Heart left ventricle (tissue), 16 donors: ENCODE data around the gene BAIAP2. TPM values are rescaled to one million over a fixed set of nuclear protein-coding genes. Genes with fewer than 3 reads are reported as not detected.

Experiments
- ATAC-seq, 4 donors: fragments of 200-7000 bp; cut with Tn5 transposase; one replicate each; pipeline ENCODE4 v1.9.1; 2020 to 2022; ENCODE audit warnings: moderate library complexity in 4 of 4, mild to moderate bottlenecking in 3 of 4, moderate number of reproducible peaks in 1 of 4
- DNase-seq, 5 donors: peaks; one replicate each; pipeline ENCODE4 v3.0.0-alpha.2; 2020
- H3K27ac ChIP-seq, 12 donors: fragments of 200-600 bp; sonication (generic) in 4 of 12; one replicate each; pipeline versions ENCODE4 v1.5.0 to v1.8.0; 2016 to 2022; ENCODE audit warnings: mild to moderate bottlenecking in 2 of 12
- H3K27me3 ChIP-seq, 9 donors: fragments of 200-600 bp; sonication (generic) in 2 of 9; one replicate each; pipeline versions ENCODE4 v1.5.1 to v1.8.0; 2016 to 2022; ENCODE audit warnings: mild to moderate bottlenecking in 3 of 9
- H3K36me3 ChIP-seq, 9 donors: fragments of 200-600 bp; sonication (generic) in 2 of 9; one replicate each; pipeline versions ENCODE4 v1.5.0 to v1.8.0; 2018 to 2022; ENCODE audit warnings: mild to moderate bottlenecking in 2 of 9
- H3K4me1 ChIP-seq, 12 donors: fragments of 200-600 bp; sonication (generic) in 4 of 12; one replicate each; pipeline versions ENCODE4 v1.5.0 to v1.8.0; 2016 to 2022; ENCODE audit warnings: mild to moderate bottlenecking in 3 of 12
- H3K4me3 ChIP-seq, 12 donors: fragments of 200-600 bp; sonication (generic) in 4 of 12; one replicate each; pipeline versions ENCODE4 v1.5.0 to v1.8.0; 2017 to 2022; ENCODE audit warnings: mild to moderate bottlenecking in 9 of 12, moderate library complexity in 4 of 12
- H3K9me3 ChIP-seq, 12 donors: fragments of 200-600 bp; sonication (generic) in 4 of 12; one replicate each; pipeline versions ENCODE4 v1.5.0 to v1.8.0; 2016 to 2022; ENCODE audit warnings: mild to moderate bottlenecking in 1 of 12
- POLR2A ChIP-seq, 2 donors: fragments of 450-650 bp; IDR thresholded peaks; one replicate each; pipeline ENCODE4 v1.6.1; 2017; ENCODE audit warnings: antibody characterized with exemption in 2 of 2, mild to moderate bottlenecking in 2 of 2, moderate library complexity in 2 of 2
- WGBS, 4 donors: extraction: QIAGEN DNeasy Blood & Tissue Kit in 2 of 4; methylation state at CpG; one replicate each; pipeline versions ENCODE4 v1.1.5 to v1.1.7; 2013 to 2018; 5-methylcytosine and 5-hydroxymethylcytosine counted together
- intact Hi-C, 10 donors: fragments of 100-400 bp; cut with DNase I; formaldehyde crosslinking; loops; one replicate each; pipeline versions ENCODE4 v1.11.1 to v1.14.2; 2022
- polyA plus RNA-seq, 2 donors: library from polyadenylated mRNA; stranded (reverse); fragments of 200-250 nt; gene quantifications; one replicate each; pipeline ENCODE4 v1.2.3, GENCODE V29; 2013
- total RNA-seq, 9 donors: library from RNA; depleted of rRNA in 2 of 9; stranded (reverse); fragments of >200 nt in 2 of 9; fragmentation: NEBNext Ultra II Directional in 3 of 9; extraction: Animal tissue kit (Norgen Biotek cat#: 25700) in 3 of 9; gene quantifications; one replicate each; pipeline versions ENCODE4 v1.1.0 to v1.2.4, GENCODE V29; 2016 to 2023
- TF ChIP-seq, protein P1 (sequence below), 12 donors: fragments of 200-600 bp; sonication (generic) in 4 of 12; IDR thresholded peaks; one replicate each; pipeline versions ENCODE4 v1.5.0 to v1.8.0; 2018 to 2022; ENCODE audit warnings: antibody characterized with exemption in 12 of 12, mild to moderate bottlenecking in 5 of 12
- donor health status: ischemic (EF 13 %, LVEDD 7.1; RV severe dilation, severe dysfunction).
- donor health status: healthy with polysubstance abuse.
- donor health status: DM: no; HTN: yes; CAD: no.
- donor health status: DM: no; HTN: no; CAD: no.
- donor health status: ischemic (EF 25% LVEDD 6.9; RV normal size, moderate dysfunction).
- donor health status: ischemic (EF 25% LVEDD 5.7; RV mildly dilated, moderate dysfunction).
- donor health status: healthy.
- donor health status: DM: yes; HTN: yes; CAD: no.
- donor health status: ischemic (EF 35%, LVEDD 5.7; RV mildly dilated, moderate dysfunction).
- donor health status: nonischemic (EF 11% LVEDD 7.7; RV severe dilation, severe dysfunction).
- donor health status: DM: yes; HTN: yes; CAD: no.
- donor health status: PGD.
- donor health status: ischemic (EF 29% LVEDD 5.4; RV normal size, mild dysfunction).
- donor health status: nonischemic (EF 23%, LVEDD 6.1; RV moderate dilation, normal function).

The BAIAP2 gene
- total and polyA plus RNA-seq, 11 donors = 8.9 to 30.2 (median 18.5) TPM

DNA sequence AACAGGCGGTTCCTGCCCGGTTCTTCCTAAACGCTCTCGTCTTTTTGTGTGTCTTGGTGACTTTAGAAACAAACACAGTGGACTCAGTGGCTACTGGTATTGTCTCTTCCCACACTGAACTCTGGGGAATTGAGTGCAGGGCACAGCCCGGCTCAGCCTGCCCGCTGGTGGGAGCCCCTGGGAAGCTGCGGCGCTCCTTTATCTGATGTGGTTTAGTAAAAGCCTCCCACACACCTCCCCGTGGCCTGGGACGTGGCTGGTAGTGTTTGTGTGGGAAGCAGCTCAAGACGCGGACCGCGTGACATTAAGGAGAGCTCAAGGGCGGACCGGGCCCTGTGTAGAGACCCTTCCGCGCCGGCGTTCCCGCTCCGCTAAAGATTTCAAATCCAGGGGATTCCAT lies 75.0 kb downstream of the BAIAP2 start:
- Histone ChIP-seq H3K4me3 (no peak overlapping the region), H3K27ac (no peak overlapping the region), H3K9me3 (no peaks in the 10 kb centered on the region), H3K4me1 (no peaks in the 10 kb centered on the region), H3K27me3 (no peaks in the 10 kb centered on the region), H3K36me3 (peaks cover 0 to 42% (median 0%) of the 10 kb centered on the region in 9 donors)
- no peak for ATAC-seq
- DNase-seq = no peak
- TF ChIP-seq, protein P1, sequence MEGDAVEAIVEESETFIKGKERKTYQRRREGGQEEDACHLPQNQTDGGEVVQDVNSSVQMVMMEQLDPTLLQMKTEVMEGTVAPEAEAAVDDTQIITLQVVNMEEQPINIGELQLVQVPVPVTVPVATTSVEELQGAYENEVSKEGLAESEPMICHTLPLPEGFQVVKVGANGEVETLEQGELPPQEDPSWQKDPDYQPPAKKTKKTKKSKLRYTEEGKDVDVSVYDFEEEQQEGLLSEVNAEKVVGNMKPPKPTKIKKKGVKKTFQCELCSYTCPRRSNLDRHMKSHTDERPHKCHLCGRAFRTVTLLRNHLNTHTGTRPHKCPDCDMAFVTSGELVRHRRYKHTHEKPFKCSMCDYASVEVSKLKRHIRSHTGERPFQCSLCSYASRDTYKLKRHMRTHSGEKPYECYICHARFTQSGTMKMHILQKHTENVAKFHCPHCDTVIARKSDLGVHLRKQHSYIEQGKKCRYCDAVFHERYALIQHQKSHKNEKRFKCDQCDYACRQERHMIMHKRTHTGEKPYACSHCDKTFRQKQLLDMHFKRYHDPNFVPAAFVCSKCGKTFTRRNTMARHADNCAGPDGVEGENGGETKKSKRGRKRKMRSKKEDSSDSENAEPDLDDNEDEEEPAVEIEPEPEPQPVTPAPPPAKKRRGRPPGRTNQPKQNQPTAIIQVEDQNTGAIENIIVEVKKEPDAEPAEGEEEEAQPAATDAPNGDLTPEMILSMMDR (IDR thresholded peaks at IDR 0.05) = no peak
- TF ChIP-seq POLR2A (IDR thresholded peaks at IDR 0.05) = no peak
- intact Hi-C loops = loop anchor here in 3 of 10 donors (10.0 kb wide), 2 partner anchors 245 to 685 kb away; no protein-coding TSS in a partner anchor
- WGBS, 4 donors = 86 to 90% (median 89%) methylated on average over 20 to 22 of the region's 22 CpGs

DNA sequence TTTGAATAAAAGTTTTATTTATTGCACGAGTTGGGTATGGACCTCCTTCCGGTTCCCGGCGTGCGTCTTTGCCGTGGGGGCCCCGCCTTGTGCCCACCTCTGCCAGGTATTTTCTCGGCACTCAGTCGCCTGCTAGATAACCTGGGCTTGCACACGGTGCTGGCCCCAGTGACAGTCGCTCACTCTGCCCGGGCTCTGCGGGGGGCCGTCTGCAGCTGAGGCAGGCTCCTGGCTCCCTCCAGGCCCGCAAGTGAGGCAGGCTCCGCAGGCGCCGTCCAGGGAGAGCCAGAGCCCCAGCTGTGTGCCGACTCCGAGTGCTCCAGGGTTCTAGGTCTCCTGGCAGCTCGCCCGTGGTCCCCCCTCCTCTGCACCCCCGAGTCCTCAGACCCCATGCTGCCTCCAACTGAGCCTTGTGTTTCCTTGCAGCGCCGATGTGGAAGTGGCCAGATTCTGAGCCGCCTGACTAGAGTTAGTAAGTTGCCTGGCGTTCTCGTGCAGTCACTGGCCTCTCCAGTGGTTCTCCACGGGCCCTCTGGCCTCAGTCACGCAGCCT lies 75.6 kb downstream of the BAIAP2 start:
- Histone ChIP-seq H3K4me3 (no peak overlapping the region), H3K9me3 (no peaks in the 10 kb centered on the region), H3K4me1 (peaks cover 0 to 3% (median 0%) of the 10 kb centered on the region in 12 donors), H3K27me3 (no peaks in the 10 kb centered on the region), H3K36me3 (peaks cover 0 to 37% (median 0%) of the 10 kb centered on the region in 9 donors), H3K27ac (no peak overlapping the region)
- intact Hi-C loops = no loop called here
- no peak for DNase-seq
- TF ChIP-seq, protein P1 (IDR thresholded peaks at IDR 0.05) = no peak
- no peak for TF ChIP-seq POLR2A (IDR thresholded peaks at IDR 0.05)
- WGBS, 4 donors = 84 to 90% (median 87%) methylated on average over 30 of the region's 30 CpGs
- ATAC-seq = no peak

GRCh38 chr17:81111066-81111465 lies 76.1 kb downstream of the BAIAP2 start:
- 82 to 96% (median 85%) methylated on average over 6 to 10 of the region's 10 CpGs for WGBS, 4 donors
- H3K9me3 ChIP-seq = no peaks in the 10 kb centered on the region
- ATAC-seq (no peak), DNase-seq (no peak)
- TF ChIP-seq, protein P1 (IDR thresholded peaks at IDR 0.05) = no peak
- TF ChIP-seq POLR2A (IDR thresholded peaks at IDR 0.05) = no peak
- intact Hi-C loops = no loop called here
- H3K36me3 ChIP-seq = peaks cover 0 to 33% (median 0%) of the 10 kb centered on the region in 9 donors
- no peak overlapping the region for H3K4me3 ChIP-seq
- no peak overlapping the region for H3K27ac ChIP-seq
- peaks cover 0 to 4% (median 0%) of the 10 kb centered on the region in 12 donors for H3K4me1 ChIP-seq
- no peaks in the 10 kb centered on the region for H3K27me3 ChIP-seq

DNA sequence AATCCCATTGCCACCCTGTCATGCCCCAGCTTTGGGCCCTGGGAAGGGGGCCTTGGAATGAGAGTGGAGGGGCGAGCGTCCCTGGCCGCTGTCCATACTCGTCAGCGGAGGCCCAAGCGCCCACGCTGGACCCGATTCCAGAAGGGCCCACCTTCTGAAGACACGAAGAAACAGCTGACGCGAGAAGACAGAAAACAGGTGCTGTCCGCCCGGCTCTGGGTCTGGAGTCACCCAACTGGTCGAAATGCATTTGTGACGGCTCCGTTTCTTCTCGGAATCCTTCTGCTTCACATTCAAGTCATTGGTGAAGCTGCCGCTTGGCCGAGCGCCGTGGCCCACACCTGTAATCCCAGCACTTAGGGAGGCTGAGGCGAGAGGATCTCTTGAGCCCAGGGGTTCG lies 77.5 kb downstream of the BAIAP2 start:
- Histone ChIP-seq H3K27ac (no peak overlapping the region), H3K4me3 (no peak overlapping the region), H3K27me3 (no peaks in the 10 kb centered on the region), H3K9me3 (no peaks in the 10 kb centered on the region), H3K36me3 (peaks cover 0 to 24% (median 0%) of the 10 kb centered on the region in 9 donors), H3K4me1 (peaks cover 0 to 4% (median 0%) of the 10 kb centered on the region in 12 donors)
- ATAC-seq (no peak), DNase-seq (no peak)
- TF ChIP-seq, protein P1 (IDR thresholded peaks at IDR 0.05) = no peak
- no peak for TF ChIP-seq POLR2A (IDR thresholded peaks at IDR 0.05)
- intact Hi-C loops = no loop called here
- 90 to 94% (median 92%) methylated on average over 21 to 23 of the region's 23 CpGs for WGBS, 4 donors
